Erythroblast (primary cell): ENCODE results near the gene RPL27A.

Experiments used
- GATA1 ChIP-seq: IDR thresholded peaks from 2 replicates; pipeline ENCODE4 v1.6.1; 2011; ENCODE audit warnings: low read depth, mild to moderate bottlenecking, control low read depth, low read length, moderate library complexity
- POLR2A ChIP-seq: IDR thresholded peaks from 2 replicates; pipeline ENCODE4 v1.6.1; 2011; ENCODE audit warnings: mild to moderate bottlenecking, low read length

GRCh38 chr11:8690374-8691342, 8.1 kb downstream of the RPL27A start:
- no peak for TF ChIP-seq POLR2A
- no peak for TF ChIP-seq GATA1
